Heart left ventricle (tissue), 16 donors: ENCODE measurements around the gene PRTN3. TPM values are rescaled to one million over a fixed set of nuclear protein-coding genes. Genes with fewer than 3 reads are reported as not detected.

Experiments used
- ATAC-seq, 4 donors: fragments of 200-7000 bp; cut with Tn5 transposase; one replicate each; pipeline ENCODE4 v1.9.1; 2020 to 2022; ENCODE audit warnings: moderate library complexity in 4 of 4, mild to moderate bottlenecking in 3 of 4, moderate number of reproducible peaks in 1 of 4
- DNase-seq, 5 donors: peaks; one replicate each; pipeline ENCODE4 v3.0.0-alpha.2; 2020
- H3K27ac ChIP-seq, 12 donors: fragments of 200-600 bp; sonication (generic) in 4 of 12; one replicate each; pipeline versions ENCODE4 v1.5.0 to v1.8.0; 2016 to 2022; ENCODE audit warnings: mild to moderate bottlenecking in 2 of 12
- H3K27me3 ChIP-seq, 9 donors: fragments of 200-600 bp; sonication (generic) in 2 of 9; one replicate each; pipeline versions ENCODE4 v1.5.1 to v1.8.0; 2016 to 2022; ENCODE audit warnings: mild to moderate bottlenecking in 3 of 9
- H3K36me3 ChIP-seq, 9 donors: fragments of 200-600 bp; sonication (generic) in 2 of 9; one replicate each; pipeline versions ENCODE4 v1.5.0 to v1.8.0; 2018 to 2022; ENCODE audit warnings: mild to moderate bottlenecking in 2 of 9
- H3K4me1 ChIP-seq, 12 donors: fragments of 200-600 bp; sonication (generic) in 4 of 12; one replicate each; pipeline versions ENCODE4 v1.5.0 to v1.8.0; 2016 to 2022; ENCODE audit warnings: mild to moderate bottlenecking in 3 of 12
- H3K4me3 ChIP-seq, 12 donors: fragments of 200-600 bp; sonication (generic) in 4 of 12; one replicate each; pipeline versions ENCODE4 v1.5.0 to v1.8.0; 2017 to 2022; ENCODE audit warnings: mild to moderate bottlenecking in 9 of 12, moderate library complexity in 4 of 12
- H3K9me3 ChIP-seq, 12 donors: fragments of 200-600 bp; sonication (generic) in 4 of 12; one replicate each; pipeline versions ENCODE4 v1.5.0 to v1.8.0; 2016 to 2022; ENCODE audit warnings: mild to moderate bottlenecking in 1 of 12
- CTCF ChIP-seq, 12 donors: fragments of 200-600 bp; sonication (generic) in 4 of 12; IDR thresholded peaks; one replicate each; pipeline versions ENCODE4 v1.5.0 to v1.8.0; 2018 to 2022; ENCODE audit warnings: antibody characterized with exemption in 12 of 12, mild to moderate bottlenecking in 5 of 12
- POLR2A ChIP-seq, 2 donors: fragments of 450-650 bp; IDR thresholded peaks; one replicate each; pipeline ENCODE4 v1.6.1; 2017; ENCODE audit warnings: antibody characterized with exemption in 2 of 2, mild to moderate bottlenecking in 2 of 2, moderate library complexity in 2 of 2
- WGBS, 4 donors: extraction: QIAGEN DNeasy Blood & Tissue Kit in 2 of 4; methylation state at CpG; one replicate each; pipeline versions ENCODE4 v1.1.5 to v1.1.7; 2013 to 2018; 5-methylcytosine and 5-hydroxymethylcytosine counted together
- intact Hi-C, 10 donors: fragments of 100-400 bp; cut with DNase I; formaldehyde crosslinking; loops; one replicate each; pipeline versions ENCODE4 v1.11.1 to v1.14.2; 2022
- polyA plus RNA-seq, 2 donors: library from polyadenylated mRNA; stranded (reverse); fragments of 200-250 nt; gene quantifications; one replicate each; pipeline ENCODE4 v1.2.3, GENCODE V29; 2013
- total RNA-seq, 9 donors: library from RNA; depleted of rRNA in 2 of 9; stranded (reverse); fragments of >200 nt in 2 of 9; fragmentation: NEBNext Ultra II Directional in 3 of 9; extraction: Animal tissue kit (Norgen Biotek cat#: 25700) in 3 of 9; gene quantifications; one replicate each; pipeline versions ENCODE4 v1.1.0 to v1.2.4, GENCODE V29; 2016 to 2023
- donor health status: ischemic (EF 13 %, LVEDD 7.1; RV severe dilation, severe dysfunction).
- donor health status: healthy with polysubstance abuse.
- donor health status: DM: no; HTN: yes; CAD: no.
- donor health status: DM: no; HTN: no; CAD: no.
- donor health status: ischemic (EF 25% LVEDD 6.9; RV normal size, moderate dysfunction).
- donor health status: ischemic (EF 25% LVEDD 5.7; RV mildly dilated, moderate dysfunction).
- donor health status: healthy.
- donor health status: DM: yes; HTN: yes; CAD: no.
- donor health status: ischemic (EF 35%, LVEDD 5.7; RV mildly dilated, moderate dysfunction).
- donor health status: nonischemic (EF 11% LVEDD 7.7; RV severe dilation, severe dysfunction).
- donor health status: DM: yes; HTN: yes; CAD: no.
- donor health status: PGD.
- donor health status: ischemic (EF 29% LVEDD 5.4; RV normal size, mild dysfunction).
- donor health status: nonischemic (EF 23%, LVEDD 6.1; RV moderate dilation, normal function).

PRTN3 gene
- total and polyA plus RNA-seq, 11 donors: 0.11 to 0.40 TPM; not detected in 9

DNA sequence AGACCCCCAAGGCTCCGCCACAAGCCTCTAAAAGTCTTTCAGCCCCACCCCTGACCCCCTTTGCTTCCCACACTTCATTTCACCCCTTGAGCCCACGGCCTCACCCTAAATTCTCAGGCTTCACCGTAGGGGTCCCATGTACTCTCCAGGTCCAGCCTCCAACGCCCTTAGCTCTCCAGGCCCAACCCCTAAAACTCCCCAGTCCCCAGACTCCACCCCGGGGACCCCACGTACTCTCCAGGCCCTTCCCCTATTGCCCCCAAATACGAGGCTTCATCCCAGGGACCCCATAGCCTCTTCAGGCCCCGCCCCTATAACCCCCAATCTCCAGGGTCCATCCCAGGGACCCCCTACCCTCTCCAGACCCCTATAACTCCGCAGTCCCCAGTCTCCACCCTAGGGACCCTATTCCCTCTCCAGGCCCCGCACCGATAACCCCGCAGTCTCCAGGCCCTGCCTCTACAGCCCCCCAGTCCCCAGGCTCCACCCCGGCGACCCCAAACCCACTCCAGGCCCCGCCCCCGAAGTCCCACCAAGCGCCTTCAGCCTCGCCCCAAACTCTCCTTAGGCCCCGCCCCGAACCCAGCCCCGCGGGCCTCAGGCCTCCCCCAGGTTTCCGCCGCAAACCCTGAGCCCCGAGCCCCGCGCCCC is 51.6 kb downstream of the PRTN3 start:
- no peaks in the 10 kb centered on the region for H3K27me3 ChIP-seq
- H3K4me1 ChIP-seq: peaks cover 0 to 16% (median 6%) of the 10 kb centered on the region in 12 donors
- ATAC-seq (peak in 1 of 4 donors; percentile 2), DNase-seq (no peak)
- peak overlapping the region; percentile 50 to 95 (median 88) for H3K4me3 ChIP-seq
- intact Hi-C loops: loop anchor here in 1 of 10 donors (2.0 kb wide), 1 partner anchor 28 kb away; no protein-coding TSS in a partner anchor
- 5 to 6% (median 5%) methylated on average over 21 to 27 of the region's 27 CpGs for WGBS, 4 donors
- TF ChIP-seq CTCF (IDR thresholded peaks at IDR 0.05) (no peak), POLR2A (IDR thresholded peaks at IDR 0.05) (no peak)
- no peaks in the 10 kb centered on the region for H3K9me3 ChIP-seq
- peak overlapping the region; percentile 83 to 98 (median 93) for H3K27ac ChIP-seq
- H3K36me3 ChIP-seq: peaks cover 0 to 40% (median 20%) of the 10 kb centered on the region in 9 donors

GRCh38 chr19:892894-893689 is 52.3 kb downstream of the PRTN3 start, which contains the start of the genes MED16 and RNU6-9:
MED16 (minus strand) TSS chr19:893187; CDS start chr19:891131, 2,056 bp downstream.
RNU6-9 (plus strand) TSS chr19:893484.
- H3K27ac ChIP-seq: peak within 1 kb of the TSS; percentile 83 to 98 (median 93)
- H3K9me3 ChIP-seq: no peaks in the 10 kb centered on the region
- TF ChIP-seq CTCF (IDR thresholded peaks at IDR 0.05): no peak
- TF ChIP-seq POLR2A (IDR thresholded peaks at IDR 0.05): peak in 1 of 2 donors; percentile 70
- 1% methylated on average over 37 to 69 of the region's 69 CpGs for WGBS, 4 donors
- ATAC-seq (peak; percentile 95 to 99 (median 97)), DNase-seq (peak; percentile 91 to 95 (median 93))
- H3K36me3 ChIP-seq: peaks cover 0 to 38% (median 18%) of the 10 kb centered on the region in 9 donors
- peak within 1 kb of the TSS; percentile 50 to 95 (median 88) for H3K4me3 ChIP-seq
- H3K4me1 ChIP-seq: peaks cover 0 to 16% (median 6%) of the 10 kb centered on the region in 12 donors
- no peaks in the 10 kb centered on the region for H3K27me3 ChIP-seq
- intact Hi-C loops: loop anchor here in 1 of 10 donors (2.0 kb wide), 1 partner anchor 28 kb away; no protein-coding TSS in a partner anchor

- H3K27me3 ChIP-seq: no peaks in the 10 kb centered on the region
- no peak overlapping the region for H3K27ac ChIP-seq
- intact Hi-C loops: no loop called here
- no peaks in the 10 kb centered on the region for H3K9me3 ChIP-seq
- WGBS, 4 donors: 83 to 98% (median 97%) methylated on average over 8 to 10 of the region's 10 CpGs
- DNase-seq: no peak
- no peak for ATAC-seq
- no peak for TF ChIP-seq CTCF (IDR thresholded peaks at IDR 0.05)
- no peak for TF ChIP-seq POLR2A (IDR thresholded peaks at IDR 0.05)
- peaks cover 0 to 29% (median 13%) of the 10 kb centered on the region in 9 donors for H3K36me3 ChIP-seq
- peaks cover 0 to 16% (median 5%) of the 10 kb centered on the region in 12 donors for H3K4me1 ChIP-seq
- no peak overlapping the region for H3K4me3 ChIP-seq
Observed at GRCh38 chr19:896434-896833, 55.6 kb downstream of the PRTN3 start.

DNA sequence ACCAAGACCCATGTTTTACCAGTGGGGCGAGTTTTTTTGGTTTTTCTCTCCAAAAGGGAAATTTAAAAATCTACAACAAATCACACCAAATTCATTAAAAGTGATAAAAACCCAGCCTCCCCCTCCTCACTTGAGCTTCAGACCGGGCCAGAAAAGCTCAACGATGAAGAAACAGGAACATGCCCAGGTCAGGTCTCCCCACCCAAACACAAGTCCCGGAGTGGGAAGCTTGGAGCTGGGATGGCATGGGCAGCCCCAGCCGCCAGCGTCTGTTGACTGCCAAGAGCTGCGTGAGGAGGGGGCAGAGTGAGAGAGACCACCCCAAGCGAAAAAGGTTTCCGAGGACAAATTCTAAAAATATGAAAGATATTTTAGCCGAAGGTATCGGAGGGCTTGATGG is 56.2 kb downstream of the PRTN3 start:
- ATAC-seq: no peak
- Histone ChIP-seq H3K36me3 (peaks cover 0 to 35% (median 14%) of the 10 kb centered on the region in 9 donors), H3K27ac (no peak overlapping the region), H3K9me3 (no peaks in the 10 kb centered on the region), H3K4me1 (peaks cover 0 to 11% (median 4%) of the 10 kb centered on the region in 12 donors), H3K4me3 (no peak overlapping the region), H3K27me3 (no peaks in the 10 kb centered on the region)
- intact Hi-C loops: no loop called here
- TF ChIP-seq CTCF (IDR thresholded peaks at IDR 0.05): no peak
- no peak for TF ChIP-seq POLR2A (IDR thresholded peaks at IDR 0.05)
- WGBS, 4 donors: 91 to 94% (median 93%) methylated on average over 11 of the region's 11 CpGs
- no peak for DNase-seq
